ENCODE data around the gene CHAC1. TPM values are rescaled to one million over a fixed set of nuclear protein-coding genes. Genes with fewer than 3 reads are reported as not detected.

The CHAC1 gene, protein sequence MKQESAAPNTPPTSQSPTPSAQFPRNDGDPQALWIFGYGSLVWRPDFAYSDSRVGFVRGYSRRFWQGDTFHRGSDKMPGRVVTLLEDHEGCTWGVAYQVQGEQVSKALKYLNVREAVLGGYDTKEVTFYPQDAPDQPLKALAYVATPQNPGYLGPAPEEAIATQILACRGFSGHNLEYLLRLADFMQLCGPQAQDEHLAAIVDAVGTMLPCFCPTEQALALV
- polyA plus RNA-seq (2013): 48.6 and 53.4 TPM in 2 replicates

DNA sequence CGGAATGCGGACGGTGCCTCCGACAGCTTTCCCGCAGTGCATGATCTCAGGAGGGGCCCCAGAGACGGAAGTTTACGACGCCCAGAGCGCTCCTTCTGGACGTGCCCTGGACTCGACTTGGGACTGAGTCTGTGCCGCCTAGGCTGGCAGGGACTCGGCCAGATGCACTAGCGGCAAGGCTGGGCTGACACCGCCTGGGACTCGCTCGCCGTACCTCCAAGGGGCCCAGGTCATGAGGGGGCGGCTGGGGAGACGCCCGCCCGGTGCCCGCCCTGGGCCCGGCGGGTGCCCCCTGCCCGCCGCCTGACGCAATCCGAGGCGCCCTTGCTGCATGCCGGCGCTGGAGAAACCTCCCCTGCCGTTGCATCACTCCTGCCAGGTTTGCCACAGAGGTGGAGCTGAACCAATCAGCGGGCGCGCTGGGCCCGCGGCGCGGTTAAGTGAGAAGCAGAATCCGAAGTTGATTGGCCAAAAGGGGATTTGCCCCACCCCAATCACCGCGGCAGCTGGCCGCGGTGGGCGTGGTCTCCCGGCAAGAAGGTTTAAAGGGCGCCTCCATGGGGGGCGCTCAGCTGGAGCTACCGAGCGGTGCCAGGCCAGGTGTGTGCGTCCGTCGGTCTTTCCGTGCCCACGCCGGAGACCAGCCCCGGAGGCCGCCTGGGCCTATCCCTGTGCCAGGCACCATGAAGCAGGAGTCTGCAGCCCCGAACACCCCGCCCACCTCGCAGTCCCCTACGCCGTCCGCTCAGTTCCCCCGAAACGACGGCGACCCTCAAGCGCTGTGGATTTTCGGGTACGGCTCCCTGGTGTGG lies at the start of gene CHAC1:
CHAC1 (plus strand) TSS at position 571 of the 812 bp plus-strand sequence; CDS start at position 684, 113 bp downstream.
- H3K4me1 ChIP-seq (ENCODE audit: control insufficient read depth in 1 of 2, insufficient read depth in 2 of 2, low read length in 2 of 2): peaks cover 5 to 12% of the 10 kb centered on the region in 2 experiments
- no peak within 1 kb of the TSS for H2BK12ac ChIP-seq (ENCODE audit: low read length)
- no peak within 1 kb of the TSS for H2AK5ac ChIP-seq (ENCODE audit: low read length)
- peak within 1 kb of the TSS; percentile 13 for H3K9ac ChIP-seq (ENCODE audit: low read length)
- H4K8ac ChIP-seq (ENCODE audit: low read depth, low read length): peak within 1 kb of the TSS; percentile 88
- H3K27ac ChIP-seq (ENCODE audit: low read depth, low read length): no peak within 1 kb of the TSS
- H3K9me3 ChIP-seq (ENCODE audit: insufficient read depth, low read depth, low read length): no peaks in the 10 kb centered on the region
- H3K4ac ChIP-seq (ENCODE audit: low read depth, low read length): peak within 1 kb of the TSS; percentile 10
- no peaks in the 10 kb centered on the region for H3K27me3 ChIP-seq (ENCODE audit: insufficient read depth, low read length)
- peak within 1 kb of the TSS; percentile 45 for H4K12ac ChIP-seq (ENCODE audit: low read depth, low read length)
- peaks cover 8% of the 10 kb centered on the region for H3K79me1 ChIP-seq (ENCODE audit: low read length)
- H3K36me3 ChIP-seq (ENCODE audit: control insufficient read depth in 1 of 2, insufficient read depth in 2 of 2, low read length in 2 of 2): no peaks in the 10 kb centered on the region
- H3K79me2 ChIP-seq (ENCODE audit: control insufficient read depth, insufficient read depth, low read length, poor library complexity): peaks cover 7% of the 10 kb centered on the region
- DNase-seq: peak; percentile 52 to 76
- no CpG with 5 or more reads among the region's 72 CpGs for WGBS (ENCODE audit: extremely low coverage, insufficient coverage, insufficient read length)
- peak within 1 kb of the TSS; percentile 63 for H3K18ac ChIP-seq (ENCODE audit: low read length)
- no peak within 1 kb of the TSS for H3K23ac ChIP-seq (ENCODE audit: low read length)
- peak within 1 kb of the TSS; percentile 94 for H3K4me2 ChIP-seq (ENCODE audit: low read length)
- peak within 1 kb of the TSS; percentile 19 for H2BK120ac ChIP-seq (ENCODE audit: insufficient read depth, low read length, poor library complexity)
- peak within 1 kb of the TSS; percentile 2 for H2BK5ac ChIP-seq (ENCODE audit: low read depth, low read length, poor library complexity)
- peak within 1 kb of the TSS; percentile 82 for H4K91ac ChIP-seq (ENCODE audit: low read depth, low read length)
- H3K4me3 ChIP-seq (ENCODE audit: low read depth, low read length): peak within 1 kb of the TSS; percentile 76
- H2AFZ ChIP-seq (ENCODE audit: insufficient read depth, low read length, poor library complexity): peak within 1 kb of the TSS; percentile 64
- peak within 1 kb of the TSS; percentile 64 for H3K14ac ChIP-seq (ENCODE audit: low read length)

DNA sequence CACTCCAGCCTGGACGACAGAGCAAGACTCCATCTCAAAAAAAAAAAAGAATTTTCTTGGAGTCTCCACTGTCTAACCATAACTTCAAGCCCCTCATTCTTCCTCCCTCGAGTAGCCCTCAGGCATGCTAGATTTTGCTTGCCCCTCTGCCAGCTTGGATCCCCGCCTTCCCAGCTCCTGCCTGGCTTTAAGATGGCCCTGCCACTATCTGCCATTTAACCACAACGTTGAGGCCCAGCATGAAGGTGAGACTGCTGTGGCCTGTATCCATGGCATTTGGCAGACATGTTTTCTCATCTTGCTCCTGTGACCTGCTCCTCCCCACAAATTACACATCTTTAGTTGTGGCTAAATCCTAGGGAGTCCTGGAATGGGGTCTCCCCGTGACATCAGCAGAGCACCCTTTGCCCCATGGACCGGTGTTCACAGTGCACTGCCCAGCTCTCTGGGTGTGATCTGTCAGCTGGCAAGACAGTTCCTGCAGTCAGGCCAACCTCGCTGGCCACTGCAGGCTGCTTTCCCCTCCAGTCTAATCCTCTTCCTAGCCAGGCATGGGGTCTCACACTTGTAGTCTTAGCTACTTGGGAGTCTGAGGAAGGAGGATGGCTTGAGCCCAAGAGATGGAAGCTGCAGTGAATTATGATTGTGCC lies 48.6 kb upstream of the CHAC1 start:
- WGBS (ENCODE audit: extremely low coverage, insufficient coverage, insufficient read length): no CpG with 5 or more reads among the region's 7 CpGs
- no peak overlapping the region for H3K4me3 ChIP-seq (ENCODE audit: low read depth, low read length)
- H2BK5ac ChIP-seq (ENCODE audit: low read depth, low read length, poor library complexity): no peak overlapping the region
- H3K9ac ChIP-seq (ENCODE audit: low read length): no peak overlapping the region
- H2AK5ac ChIP-seq (ENCODE audit: low read length): no peak overlapping the region
- no peak overlapping the region for H3K4me2 ChIP-seq (ENCODE audit: low read length)
- H2AFZ ChIP-seq (ENCODE audit: insufficient read depth, low read length, poor library complexity): no peak overlapping the region
- no peak overlapping the region for H3K27ac ChIP-seq (ENCODE audit: low read depth, low read length)
- H3K18ac ChIP-seq (ENCODE audit: low read length): no peak overlapping the region
- no peaks in the 10 kb centered on the region for H3K79me2 ChIP-seq (ENCODE audit: control insufficient read depth, insufficient read depth, low read length, poor library complexity)
- no peak overlapping the region for H4K91ac ChIP-seq (ENCODE audit: low read depth, low read length)
- no peak overlapping the region for H2BK120ac ChIP-seq (ENCODE audit: insufficient read depth, low read length, poor library complexity)
- no peak overlapping the region for H3K14ac ChIP-seq (ENCODE audit: low read length)
- no peak for DNase-seq
- H3K27me3 ChIP-seq (ENCODE audit: insufficient read depth, low read length): no peaks in the 10 kb centered on the region
- peaks cover 4% of the 10 kb centered on the region for H3K79me1 ChIP-seq (ENCODE audit: low read length)
- H4K8ac ChIP-seq (ENCODE audit: low read depth, low read length): no peak overlapping the region
- H3K9me3 ChIP-seq (ENCODE audit: insufficient read depth, low read depth, low read length): peaks cover 3% of the 10 kb centered on the region
- peaks cover 4% of the 10 kb centered on the region in 2 experiments for H3K4me1 ChIP-seq (ENCODE audit: control insufficient read depth in 1 of 2, insufficient read depth in 2 of 2, low read length in 2 of 2)
- no peak overlapping the region for H3K23ac ChIP-seq (ENCODE audit: low read length)
- no peak overlapping the region for H3K4ac ChIP-seq (ENCODE audit: low read depth, low read length)
- no peak overlapping the region for H2BK12ac ChIP-seq (ENCODE audit: low read length)
- H3K36me3 ChIP-seq (ENCODE audit: control insufficient read depth in 1 of 2, insufficient read depth in 2 of 2, low read length in 2 of 2): peaks cover 38 to 43% of the 10 kb centered on the region in 2 experiments
- no peak overlapping the region for H4K12ac ChIP-seq (ENCODE audit: low read depth, low read length)

DNA sequence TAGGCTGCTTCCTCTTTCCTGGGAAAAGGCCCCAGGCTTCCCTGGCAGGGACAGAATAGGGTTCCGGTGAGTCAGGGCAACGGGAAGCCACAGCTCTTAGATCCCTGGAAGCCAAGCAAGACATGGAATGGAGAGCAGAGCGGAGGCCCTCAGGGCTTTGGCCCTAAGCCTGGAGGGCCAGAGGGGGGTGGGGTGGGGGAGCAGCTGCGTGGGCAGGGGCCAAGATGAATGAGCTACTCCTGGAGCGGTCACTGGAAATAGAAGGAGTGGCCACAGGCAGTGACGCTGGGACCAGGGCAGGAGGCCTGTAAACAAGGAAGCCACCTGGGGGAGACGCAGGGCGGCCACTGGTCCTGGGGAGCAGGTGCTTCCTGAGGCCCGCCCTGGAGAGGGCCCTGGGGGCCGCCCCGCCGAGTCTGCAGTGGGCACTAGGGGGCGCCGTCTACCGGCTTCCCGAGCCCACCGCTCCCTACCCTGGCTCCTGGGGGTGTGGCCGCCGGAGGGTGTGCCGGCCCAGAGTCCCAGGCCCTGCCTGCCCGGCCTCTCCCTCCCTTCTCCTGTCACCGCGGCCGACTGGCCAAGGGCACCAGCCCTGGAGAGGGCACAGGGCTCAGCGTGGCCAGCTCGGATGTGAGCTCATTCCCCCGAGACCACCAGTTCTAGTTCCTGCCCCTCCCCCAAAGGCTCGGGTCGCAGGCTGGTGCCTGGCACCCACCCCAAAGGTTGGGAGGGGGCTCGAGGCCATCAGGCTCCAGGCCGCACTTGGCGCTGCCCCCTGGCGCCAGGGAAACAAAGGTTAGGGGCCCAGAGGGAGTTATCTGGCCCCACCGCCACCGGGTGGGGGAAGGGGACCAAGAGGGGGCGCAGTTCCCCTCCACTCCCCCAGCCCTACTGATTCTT lies 46.9 kb upstream of the CHAC1 start:
- Histone ChIP-seq H3K36me3 (ENCODE audit: control insufficient read depth in 1 of 2, insufficient read depth in 2 of 2, low read length in 2 of 2) (peaks cover 22 to 27% of the 10 kb centered on the region in 2 experiments), H3K27ac (ENCODE audit: low read depth, low read length) (peak overlapping the region; percentile 3), H3K4me2 (ENCODE audit: low read length) (peak overlapping the region; percentile 93), H2BK5ac (ENCODE audit: low read depth, low read length, poor library complexity) (no peak overlapping the region), H4K12ac (ENCODE audit: low read depth, low read length) (no peak overlapping the region), H2AK5ac (ENCODE audit: low read length) (peak overlapping the region; percentile 11), H3K18ac (ENCODE audit: low read length) (peak overlapping the region; percentile 42), H4K8ac (ENCODE audit: low read depth, low read length) (peak overlapping the region; percentile 62), H2AFZ (ENCODE audit: insufficient read depth, low read length, poor library complexity) (peak overlapping the region; percentile 14), H2BK120ac (ENCODE audit: insufficient read depth, low read length, poor library complexity) (peak overlapping the region; percentile 29), H3K23ac (ENCODE audit: low read length) (no peak overlapping the region), H3K79me2 (ENCODE audit: control insufficient read depth, insufficient read depth, low read length, poor library complexity) (no peaks in the 10 kb centered on the region), H3K79me1 (ENCODE audit: low read length) (peaks cover 4% of the 10 kb centered on the region), H3K9ac (ENCODE audit: low read length) (no peak overlapping the region), H3K14ac (ENCODE audit: low read length) (peak overlapping the region; percentile 16), H3K27me3 (ENCODE audit: insufficient read depth, low read length) (no peaks in the 10 kb centered on the region), H2BK12ac (ENCODE audit: low read length) (peak overlapping the region; percentile 19), H3K9me3 (ENCODE audit: insufficient read depth, low read depth, low read length) (no peaks in the 10 kb centered on the region), H3K4me3 (ENCODE audit: low read depth, low read length) (peak overlapping the region; percentile 66), H3K4me1 (ENCODE audit: control insufficient read depth in 1 of 2, insufficient read depth in 2 of 2, low read length in 2 of 2) (peaks cover 4 to 6% of the 10 kb centered on the region in 2 experiments), H3K4ac (ENCODE audit: low read depth, low read length) (no peak overlapping the region), H4K91ac (ENCODE audit: low read depth, low read length) (peak overlapping the region; percentile 17)
- DNase-seq: peak; percentile 89 to 93
- WGBS (ENCODE audit: extremely low coverage, insufficient coverage, insufficient read length): no CpG with 5 or more reads among the region's 36 CpGs

Measured in trophoblast cell (in vitro differentiated cells and primary cell).